SJCRH30 (cell line): ENCODE data around the gene TMA7. TPM values are rescaled to one million over a fixed set of nuclear protein-coding genes. Genes with fewer than 3 reads are reported as not detected.

Experiments
- DNase-seq, 2 experiments: peaks; one replicate each; pipeline ENCODE4 v3.0.0-alpha.2; 2015 to 2020
- H3K27ac ChIP-seq: fragments of 250-450 bp; sonication (Bioruptor Pico); 2 replicates; pipeline ENCODE4 v1.5.1; 2020; ENCODE audit warnings: mild to moderate bottlenecking, moderate library complexity
- H3K27me3 ChIP-seq: fragments of 250-450 bp; sonication (Bioruptor Pico); 2 replicates; pipeline ENCODE4 v1.5.1; 2020; ENCODE audit warnings: mild to moderate bottlenecking, moderate library complexity
- H3K36me3 ChIP-seq: fragments of 250-450 bp; sonication (Bioruptor Pico); 2 replicates; pipeline ENCODE4 v1.5.1; 2020; ENCODE audit warnings: mild to moderate bottlenecking, moderate library complexity
- H3K4me1 ChIP-seq: fragments of 250-450 bp; sonication (Bioruptor Pico); 2 replicates; pipeline ENCODE4 v1.5.1; 2020; ENCODE audit warnings: mild to moderate bottlenecking, moderate library complexity
- H3K4me3 ChIP-seq: fragments of 250-450 bp; sonication (Bioruptor Pico); 2 replicates; pipeline ENCODE4 v1.5.1; 2020; ENCODE audit warnings: mild to moderate bottlenecking, moderate library complexity
- H3K9me3 ChIP-seq: fragments of 250-450 bp; sonication (Bioruptor Pico); replicated peaks from 2 replicates; pipeline ENCODE4 v1.5.1; 2020; ENCODE audit warnings: mild to moderate bottlenecking, moderate library complexity
- total RNA-seq: library from RNA; depleted of rRNA; stranded (reverse); fragments of >200 nt; shearing (Covaris generic); gene quantifications from 2 replicates; pipeline ENCODE4 v1.2.3, GENCODE V29; 2014

TMA7 gene
- total RNA-seq, 1 experiment from 2014 or later = 498 TPM

DNA sequence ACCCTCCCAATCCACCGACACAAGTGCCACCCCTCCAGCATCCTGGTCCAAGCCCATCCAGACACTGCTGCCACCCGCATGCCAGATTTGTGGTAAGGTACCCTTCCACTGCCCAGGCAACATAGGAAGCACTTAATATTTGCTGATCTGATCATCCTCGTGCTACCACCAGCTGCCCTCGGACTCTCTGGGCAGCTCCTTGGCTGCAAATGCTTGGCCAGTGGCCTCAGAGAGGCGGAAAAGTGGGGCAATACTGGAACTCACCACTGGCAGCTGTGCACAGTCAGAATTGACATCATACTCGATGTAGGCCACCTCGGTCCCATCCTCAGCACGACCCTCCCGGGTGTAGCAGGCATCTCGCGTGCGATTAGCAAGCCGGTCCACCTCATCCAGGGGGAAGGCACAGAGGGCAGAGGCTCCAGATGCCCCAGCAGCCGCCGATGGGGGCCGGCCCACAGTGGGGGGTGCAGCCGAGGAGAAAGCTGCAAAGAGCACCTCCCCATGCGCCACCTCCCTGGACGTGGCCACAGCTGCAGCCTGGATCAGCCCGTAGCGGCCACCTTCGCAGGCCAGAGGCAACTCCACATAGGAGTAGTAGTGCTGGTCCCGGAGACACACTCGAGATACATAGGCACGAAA is 16.7 kb upstream of the TMA7 start:
- Histone ChIP-seq H3K36me3 (peaks cover 6% of the 10 kb centered on the region; the same call in 1 of the 2 replicates), H3K4me3 (no peak overlapping the region), H3K4me1 (peaks cover 34% of the 10 kb centered on the region), H3K9me3 (no peaks in the 10 kb centered on the region), H3K27ac (peak overlapping the region; percentile 80), H3K27me3 (no peaks in the 10 kb centered on the region)
- DNase-seq = peak; percentile 29 to 32

DNA sequence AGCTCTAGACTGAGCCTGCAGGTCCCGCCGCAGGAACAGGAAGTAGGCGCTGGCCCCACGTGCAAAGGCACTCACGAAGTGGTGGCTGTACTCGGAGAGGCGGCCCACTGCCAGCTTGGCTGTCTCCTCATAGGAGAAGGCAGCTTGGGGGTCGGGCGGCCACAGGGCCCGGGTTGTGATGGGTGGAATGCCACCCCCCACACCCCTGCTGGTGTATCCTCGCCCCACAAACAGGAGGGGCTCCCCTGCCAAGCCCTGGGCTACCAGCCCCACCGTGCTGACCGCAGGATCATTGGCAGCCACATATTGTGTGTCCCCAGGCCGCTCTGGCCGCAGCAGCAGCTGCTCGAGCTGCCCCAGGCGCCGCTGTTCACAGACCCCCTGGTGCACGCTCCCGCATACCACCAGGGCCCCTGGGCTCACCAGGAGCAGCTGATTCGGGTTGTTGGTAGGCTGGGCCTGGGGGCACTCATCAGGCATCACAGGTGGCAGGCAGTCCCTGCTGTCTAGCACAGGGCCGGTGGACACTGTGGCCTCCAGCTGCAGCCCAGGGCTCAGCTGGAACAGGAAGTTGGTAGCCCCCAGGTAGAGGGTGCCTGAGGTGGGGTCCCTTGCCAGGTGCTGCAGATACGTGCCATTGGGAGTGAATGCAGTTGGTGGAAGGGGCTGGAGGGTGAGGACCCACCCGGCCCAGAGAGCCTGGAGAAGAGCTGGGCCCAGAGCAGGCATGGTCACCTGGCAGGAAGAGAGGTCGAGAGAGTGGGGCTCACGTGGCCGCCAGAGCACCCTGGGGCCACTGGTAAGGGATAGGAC is 16.0 kb upstream of the TMA7 start:
- Histone ChIP-seq H3K4me3 (no peak overlapping the region), H3K9me3 (no peaks in the 10 kb centered on the region), H3K27ac (peak overlapping the region; percentile 80), H3K27me3 (no peaks in the 10 kb centered on the region), H3K4me1 (peaks cover 34% of the 10 kb centered on the region), H3K36me3 (peaks cover 6% of the 10 kb centered on the region; the same call in 1 of the 2 replicates)
- peak; percentile 78 to 80 for DNase-seq

DNA sequence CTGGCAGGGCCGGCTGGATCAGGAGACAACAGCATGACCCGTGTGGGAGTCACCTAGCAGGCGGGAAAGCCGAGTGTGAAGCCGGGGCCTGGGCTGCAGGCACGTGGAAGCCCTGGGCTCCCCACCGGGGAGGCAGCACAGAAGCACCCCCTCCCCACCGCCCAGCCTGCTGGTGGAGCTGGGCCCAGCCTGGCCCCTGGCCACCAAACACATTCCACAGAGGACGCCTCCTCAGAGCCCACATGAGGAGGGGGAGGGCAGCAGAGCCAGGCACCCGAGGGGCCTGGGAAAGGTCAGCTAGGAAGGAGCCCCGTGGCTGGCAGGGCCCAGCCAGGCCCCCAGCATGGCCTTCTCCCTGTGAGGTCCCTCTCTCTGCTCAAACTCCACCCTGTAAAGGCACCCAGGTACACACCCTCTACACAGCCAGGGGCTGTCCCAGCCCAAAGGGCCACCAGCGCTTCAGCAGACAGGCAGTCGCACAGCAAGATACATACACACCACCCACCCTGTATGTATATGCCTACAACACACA is 14.7 kb upstream of the TMA7 start:
- Histone ChIP-seq H3K4me1 (peaks cover 34% of the 10 kb centered on the region), H3K27ac (no peak overlapping the region), H3K27me3 (no peaks in the 10 kb centered on the region), H3K9me3 (no peaks in the 10 kb centered on the region), H3K36me3 (peaks cover 4% of the 10 kb centered on the region; the same call in 1 of the 2 replicates), H3K4me3 (no peak overlapping the region)
- DNase-seq = no peak

DNA sequence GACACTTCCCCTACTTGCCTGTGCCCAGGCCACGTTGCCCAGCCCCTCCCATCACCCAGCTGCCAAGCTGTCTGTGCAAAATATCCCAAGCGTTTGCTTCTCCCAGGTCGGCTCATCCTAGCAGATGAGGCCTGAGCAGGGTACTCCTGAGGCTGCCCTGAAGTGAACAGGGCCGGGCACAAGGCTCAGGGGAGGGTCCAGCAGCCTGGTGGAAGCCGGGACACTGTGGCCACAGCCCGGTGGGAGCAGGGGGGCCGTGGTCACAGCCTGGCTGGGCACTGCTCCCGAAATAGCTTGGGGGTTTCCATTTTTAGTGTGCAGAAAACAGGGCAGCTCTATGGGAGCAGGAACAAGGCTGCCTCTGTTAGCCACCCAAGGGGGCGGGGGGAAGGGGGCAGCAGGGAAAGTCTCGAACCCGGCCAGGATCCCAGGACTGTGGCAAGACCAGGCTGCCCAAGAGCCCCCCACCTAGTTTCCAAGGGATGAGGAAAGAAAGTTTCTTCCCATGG is 13.6 kb upstream of the TMA7 start:
- H3K9me3 ChIP-seq = no peaks in the 10 kb centered on the region
- DNase-seq = no peak
- H3K27ac ChIP-seq = no peak overlapping the region
- H3K4me1 ChIP-seq = peaks cover 34% of the 10 kb centered on the region
- no peaks in the 10 kb centered on the region for H3K27me3 ChIP-seq
- H3K36me3 ChIP-seq = 0 out of 2 replicates have a peak, but pooled peaks cover 2% of the 10 kb centered on the region
- H3K4me3 ChIP-seq = no peak overlapping the region

DNA sequence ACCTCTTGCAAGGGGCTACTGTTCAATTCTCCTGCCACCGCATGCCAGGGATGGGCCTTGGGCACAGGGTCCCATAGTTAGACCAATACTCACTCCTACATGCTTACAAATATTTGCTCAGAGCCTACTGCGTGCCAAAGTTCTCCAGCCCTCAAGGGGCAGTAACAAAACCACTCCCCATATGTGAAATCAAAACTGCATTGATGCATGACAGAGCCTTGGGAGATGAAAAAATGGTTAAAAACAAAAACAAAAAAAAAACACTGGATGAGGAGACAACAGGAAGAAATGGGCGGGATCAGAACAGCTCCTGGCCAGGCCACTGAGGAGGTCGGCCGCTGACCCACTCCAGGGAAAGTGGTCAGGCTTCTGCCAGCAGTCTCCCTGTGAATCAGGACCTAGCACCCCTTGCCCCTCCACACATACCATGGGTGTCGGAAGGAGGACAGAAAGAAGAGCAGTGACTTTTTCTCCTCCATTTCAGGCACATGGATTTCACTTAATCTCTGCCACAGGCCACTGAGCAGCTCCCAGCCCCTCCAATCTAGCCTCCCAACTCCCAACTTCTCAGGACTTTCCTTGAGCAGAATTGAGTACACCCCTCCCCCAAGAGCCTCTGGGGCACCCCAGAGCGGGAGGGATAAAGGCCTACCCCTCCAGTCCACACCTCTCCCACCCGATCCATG is 13.0 kb upstream of the TMA7 start:
- H3K9me3 ChIP-seq = no peaks in the 10 kb centered on the region
- no peak overlapping the region for H3K27ac ChIP-seq
- no peaks in the 10 kb centered on the region for H3K27me3 ChIP-seq
- no peak for DNase-seq
- no peak overlapping the region for H3K4me3 ChIP-seq
- H3K36me3 ChIP-seq = no peaks in the 10 kb centered on the region
- peaks cover 32% of the 10 kb centered on the region for H3K4me1 ChIP-seq

DNA sequence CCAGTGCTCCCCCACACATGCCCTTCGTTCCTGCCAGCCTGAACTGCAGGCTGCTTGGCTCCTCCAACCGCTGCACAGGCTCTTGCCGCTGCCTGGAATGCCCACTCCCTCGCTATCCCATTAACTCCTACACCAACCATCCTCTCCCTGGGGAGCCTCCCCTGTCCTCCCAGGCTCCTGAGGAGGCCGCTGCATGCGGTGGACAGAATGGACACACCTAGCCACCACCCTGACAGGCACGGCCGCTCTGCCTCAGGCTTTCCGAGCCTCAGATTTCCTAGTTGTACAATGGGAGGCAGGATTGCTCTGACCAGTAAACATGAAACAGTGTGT is 12.5 kb upstream of the TMA7 start:
- Histone ChIP-seq H3K36me3 (no peaks in the 10 kb centered on the region), H3K27ac (no peak overlapping the region), H3K4me1 (peaks cover 27% of the 10 kb centered on the region), H3K27me3 (no peaks in the 10 kb centered on the region), H3K9me3 (no peaks in the 10 kb centered on the region), H3K4me3 (no peak overlapping the region)
- DNase-seq = no peak

DNA sequence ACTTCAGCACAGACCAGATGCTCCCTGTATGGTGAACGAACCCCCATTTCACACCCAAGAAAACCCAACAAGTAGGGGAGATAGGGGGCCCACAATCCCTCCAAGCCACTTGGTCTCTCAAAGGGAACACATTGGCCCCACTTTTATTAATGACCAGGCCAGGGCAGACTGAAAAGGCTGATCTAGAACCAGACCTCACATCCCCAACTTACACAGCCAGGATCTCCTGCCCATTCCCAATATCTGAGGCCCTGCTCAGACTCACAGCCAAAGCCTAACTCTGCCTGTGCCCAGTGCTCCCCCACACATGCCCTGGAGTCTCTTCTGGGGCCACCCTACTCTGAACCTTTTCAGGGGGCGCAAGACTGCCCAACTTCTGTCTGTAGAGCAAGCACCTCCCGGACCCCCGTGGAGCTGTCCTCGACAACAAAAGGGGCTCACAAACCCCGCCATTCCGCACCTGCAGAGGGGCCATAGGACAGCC is 11.9 kb upstream of the TMA7 start:
- Histone ChIP-seq H3K4me1 (peaks cover 23% of the 10 kb centered on the region), H3K36me3 (no peaks in the 10 kb centered on the region), H3K4me3 (peak overlapping the region; percentile 74), H3K27ac (no peak overlapping the region), H3K9me3 (no peaks in the 10 kb centered on the region), H3K27me3 (no peaks in the 10 kb centered on the region)
- DNase-seq = no peak

DNA sequence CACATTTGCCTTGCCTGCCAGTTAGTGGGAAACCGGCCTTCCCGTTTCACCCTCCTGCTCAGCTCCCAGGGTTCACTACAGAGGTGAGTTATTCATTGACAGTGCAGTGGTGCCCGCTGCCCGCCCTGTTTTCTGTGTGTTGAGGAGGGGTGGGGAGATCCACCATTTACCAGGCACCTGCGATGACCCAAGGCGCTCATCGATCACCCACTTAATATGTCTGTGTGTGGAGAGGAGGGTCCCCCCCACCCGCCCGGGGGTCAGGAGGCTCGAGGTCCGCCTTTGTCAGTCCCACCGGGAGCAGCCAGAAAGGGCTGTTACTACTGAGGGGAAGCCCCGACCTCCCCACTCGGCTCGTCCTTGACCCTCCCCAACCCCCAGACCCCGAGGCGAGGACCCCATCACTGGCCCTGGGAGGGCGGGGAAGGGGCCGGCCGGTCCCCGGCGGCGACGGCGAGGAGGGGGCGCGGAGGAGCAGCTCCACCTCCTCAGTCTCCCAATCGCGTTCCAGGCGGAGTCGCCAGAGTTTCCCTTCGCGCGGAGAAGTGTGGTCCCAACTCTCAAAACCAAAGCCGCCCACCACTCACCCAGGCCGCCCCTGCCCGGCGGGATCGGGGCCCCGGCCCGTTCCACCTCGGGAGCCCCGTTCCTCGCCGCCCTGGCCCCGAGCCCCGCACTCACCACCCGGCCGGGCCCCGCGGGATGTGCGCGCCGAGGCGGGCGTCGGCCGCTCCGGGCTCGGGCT is 11.3 kb upstream of the TMA7 start:
- peak; percentile 47 to 52 for DNase-seq
- H3K36me3 ChIP-seq = no peaks in the 10 kb centered on the region; the same call in 1 of the 2 replicates
- H3K4me1 ChIP-seq = peaks cover 17% of the 10 kb centered on the region
- peak overlapping the region; percentile 63; the same call in 1 of the 2 replicates for H3K27ac ChIP-seq
- H3K4me3 ChIP-seq = peak overlapping the region; percentile 74
- H3K27me3 ChIP-seq = no peaks in the 10 kb centered on the region
- H3K9me3 ChIP-seq = no peaks in the 10 kb centered on the region

DNA sequence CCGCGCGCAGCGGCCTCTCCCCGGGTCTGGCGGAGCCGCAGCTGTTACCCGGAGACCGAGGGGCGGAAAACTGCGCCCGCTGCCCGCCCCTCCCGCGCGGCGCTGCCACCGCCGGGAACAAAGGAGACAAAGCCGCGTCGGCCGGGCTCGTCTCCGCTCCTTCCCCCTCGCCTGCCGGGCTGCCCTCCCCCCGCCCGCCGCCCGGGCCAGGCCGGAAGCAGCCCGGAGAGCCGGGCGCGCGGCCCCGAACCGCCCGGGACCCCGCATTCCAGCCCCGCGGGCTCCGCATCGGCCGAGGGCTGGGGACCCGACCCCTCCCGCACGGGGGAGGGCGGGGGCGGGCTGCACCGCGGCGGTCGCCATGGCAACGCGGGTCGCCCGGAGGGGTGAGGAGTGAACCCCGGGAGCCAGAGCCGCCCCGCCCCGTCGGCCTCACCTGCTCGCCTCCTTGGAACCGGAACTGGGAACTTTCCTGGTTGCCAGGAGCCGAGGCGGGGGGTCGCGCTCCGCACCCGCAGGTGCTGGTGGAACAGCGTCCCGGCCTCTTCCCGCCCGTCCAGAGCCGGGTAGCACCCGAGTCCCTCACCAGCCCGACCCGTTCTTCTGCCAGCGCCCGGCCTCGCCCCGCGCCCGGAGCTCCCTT is 10.6 kb upstream of the TMA7 start:
- H3K9me3 ChIP-seq = no peaks in the 10 kb centered on the region
- peaks cover 12% of the 10 kb centered on the region for H3K4me1 ChIP-seq
- no peaks in the 10 kb centered on the region; the same call in 1 of the 2 replicates for H3K36me3 ChIP-seq
- H3K27me3 ChIP-seq = no peaks in the 10 kb centered on the region
- H3K27ac ChIP-seq = peak overlapping the region; percentile 63
- peak; percentile 62 to 65 for DNase-seq
- peak overlapping the region; percentile 74 for H3K4me3 ChIP-seq

DNA sequence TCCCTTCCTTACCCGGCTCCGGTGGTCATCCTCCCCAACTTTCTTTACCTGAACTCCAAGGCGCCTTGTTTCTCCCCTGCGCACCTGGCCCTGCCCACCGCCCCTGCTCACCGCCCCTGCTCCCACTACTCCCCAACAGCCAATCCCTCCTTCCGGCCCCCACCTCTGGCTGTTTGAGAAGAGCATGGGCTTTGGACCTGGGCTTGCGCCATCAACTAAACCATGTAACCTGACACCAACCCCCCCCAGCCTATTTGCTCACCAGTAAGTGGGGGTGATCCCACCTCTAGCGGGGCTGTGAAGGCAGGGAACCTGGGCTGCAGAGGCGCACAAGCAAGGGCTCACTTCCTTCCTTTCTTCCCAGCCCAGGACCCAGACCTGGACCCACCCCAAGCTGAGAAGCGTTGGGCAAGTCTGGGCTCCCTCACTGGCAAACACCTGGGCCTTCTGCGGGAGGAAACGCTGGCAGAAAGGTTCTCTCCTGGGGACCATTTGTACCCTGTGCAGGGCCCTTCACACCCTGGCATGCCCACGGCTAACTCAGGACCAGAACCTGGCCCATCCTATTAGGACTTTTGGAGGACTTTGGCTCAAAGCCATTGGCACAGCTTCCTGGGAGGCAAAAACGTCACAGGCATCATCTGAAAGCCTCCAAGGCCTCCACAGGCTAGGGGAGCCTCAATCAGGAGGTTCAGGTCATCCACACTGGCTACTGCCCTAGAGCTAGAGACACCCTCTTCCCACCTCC is 9.9 kb upstream of the TMA7 start, which contains the start of gene PLXNB1:
PLXNB1 (minus strand) TSS at position 127 of the 748 bp plus-strand sequence. CDS start 5,475 bp downstream, outside the sequence.
- DNase-seq = peak; percentile 72 to 76
- H3K9me3 ChIP-seq = no peaks in the 10 kb centered on the region
- peak within 1 kb of the TSS; percentile 63 for H3K27ac ChIP-seq
- H3K4me1 ChIP-seq = peaks cover 5% of the 10 kb centered on the region
- H3K4me3 ChIP-seq = peak within 1 kb of the TSS; percentile 74
- no peaks in the 10 kb centered on the region; the same call in 1 of the 2 replicates for H3K36me3 ChIP-seq
- H3K27me3 ChIP-seq = no peaks in the 10 kb centered on the region

DNA sequence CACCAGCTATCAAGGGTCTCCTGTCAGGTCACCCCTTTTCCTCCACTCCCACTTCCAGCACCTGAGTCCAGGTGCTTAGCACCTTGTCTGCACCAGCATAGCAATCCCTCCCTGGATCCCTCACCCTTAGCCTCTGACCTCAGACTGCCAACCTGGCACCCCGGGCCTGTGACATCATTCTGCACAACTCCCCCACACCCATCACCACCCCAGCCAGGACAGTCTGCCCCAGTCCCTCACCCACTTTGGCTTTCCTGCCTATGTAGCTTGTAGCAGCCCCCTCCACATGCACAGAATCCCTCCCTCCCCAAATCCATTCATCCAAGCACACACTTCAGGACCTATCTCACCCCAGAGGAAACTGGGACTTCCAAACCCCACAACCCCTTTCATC is 9.4 kb upstream of the TMA7 start:
- Histone ChIP-seq H3K4me1 (peaks cover under 1% of the 10 kb centered on the region; the same call in 1 of the 2 replicates), H3K27ac (no peak overlapping the region), H3K9me3 (no peaks in the 10 kb centered on the region), H3K27me3 (no peaks in the 10 kb centered on the region), H3K4me3 (no peak overlapping the region), H3K36me3 (no peaks in the 10 kb centered on the region; the same call in 1 of the 2 replicates)
- DNase-seq = no peak

DNA sequence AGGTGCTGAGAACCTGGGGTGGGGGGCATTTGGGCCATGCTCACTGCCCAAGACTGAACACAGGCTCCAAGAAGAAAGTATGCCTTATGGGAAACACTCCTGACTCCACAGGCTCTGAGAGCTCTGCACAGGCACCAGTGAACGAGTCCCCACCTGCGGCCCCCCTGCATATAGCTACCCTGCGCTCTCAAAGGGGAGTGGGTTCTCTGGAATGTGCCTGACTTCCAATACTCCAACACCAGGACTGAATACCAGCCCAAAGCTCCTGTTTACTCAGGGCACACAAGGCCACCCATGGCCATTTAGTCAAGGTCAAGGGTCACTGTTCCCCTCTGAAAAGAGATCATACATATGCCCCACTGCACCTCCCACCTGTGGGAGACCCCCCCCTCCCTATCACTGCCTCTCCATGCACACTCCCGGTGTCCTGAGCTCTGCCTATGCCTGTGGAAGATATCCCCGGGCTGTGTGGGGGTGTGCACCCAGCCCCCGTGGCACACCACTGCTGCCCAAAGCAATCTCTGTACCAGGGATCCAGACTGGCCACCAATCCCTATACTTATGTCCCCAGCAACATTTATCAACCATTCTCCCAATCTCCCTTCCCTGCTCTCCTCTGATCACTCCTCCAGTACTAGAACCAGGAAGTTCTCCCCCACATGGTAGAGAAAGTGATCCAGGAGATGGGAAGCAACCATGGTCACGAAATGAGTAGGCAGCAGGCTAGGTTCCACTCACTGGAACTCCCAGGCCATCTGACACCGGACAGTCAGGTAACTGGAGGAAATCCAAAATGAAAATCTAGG is 8.6 kb upstream of the TMA7 start:
- no peaks in the 10 kb centered on the region for H3K9me3 ChIP-seq
- no peak overlapping the region for H3K4me3 ChIP-seq
- no peaks in the 10 kb centered on the region for H3K4me1 ChIP-seq
- no peaks in the 10 kb centered on the region for H3K27me3 ChIP-seq
- no peak overlapping the region for H3K27ac ChIP-seq
- DNase-seq = no peak
- H3K36me3 ChIP-seq = no peaks in the 10 kb centered on the region; the same call in 1 of the 2 replicates
